HEK293 (cell line): ENCODE data around the gene MAGI2.
A peak's percentile ranks its signal among the peaks of the same experiment; 100 is the strongest.

Source experiments
- CTCF ChIA-PET: fragments of 350-600 bp; formaldehyde crosslinking; extraction: SDS; loops from one replicate; lab custom pipeline; 2021; ENCODE audit warnings: antibody characterized with exemption; lab: Yijun Ruan, JAX
- POLR2A ChIA-PET: fragments of 300-600 bp; formaldehyde crosslinking; extraction: SDS; loops from one replicate; lab custom pipeline; 2020; ENCODE audit warnings: antibody characterized with exemption, inconsistent platforms; lab: Yijun Ruan, JAX
- H3K27ac ChIP-seq: fragments of 200-500 bp; sonication (Bioruptor generic); 2 replicates; pipeline ENCODE4 v1.5.1; 2014; ENCODE audit warnings: low read depth, low read length, control low read depth, inconsistent platforms; ENCODE audit errors: extremely low read depth
- H3K36me3 ChIP-seq, 2 experiments: fragments of 200-500 bp in 1 of 2; sonication (Bioruptor generic) in 1 of 2; 1 replicate in 1 of 2; 2 replicates in 1 of 2; pipeline ENCODE4 v1.5.1; 2014 to 2017; ENCODE audit warnings: inconsistent platforms in 2 of 2, low read length in 2 of 2; ENCODE audit not compliant: control insufficient read depth in 2 of 2, insufficient read depth in 1 of 2
- H3K4me1 ChIP-seq: fragments of 200-500 bp; sonication (Bioruptor generic); 2 replicates; pipeline ENCODE4 v1.5.1; 2014; ENCODE audit warnings: mild to moderate bottlenecking, low read length, inconsistent platforms; ENCODE audit not compliant: control insufficient read depth, insufficient read depth
- H3K4me3 ChIP-seq: 2 replicates; pipeline ENCODE4 v1.5.1; 2011; ENCODE audit warnings: low read depth, mild to moderate bottlenecking, control low read depth, low read length, moderate library complexity
- H3K9me3 ChIP-seq: fragments of 200-500 bp; sonication (Bioruptor generic); 2 replicates; pipeline ENCODE4 v1.5.1; 2014; ENCODE audit warnings: low read depth, low read length, inconsistent platforms; ENCODE audit not compliant: control insufficient read depth, insufficient read depth
- EGR2 ChIP-seq: fragments of 450-650 bp; formaldehyde crosslinking; IDR thresholded peaks from 2 replicates; pipeline ENCODE4 v1.5.1; 2016; ENCODE audit warnings: low read depth, missing biosample characterization, missing genetic modification characterization
- KLF9 ChIP-seq: fragments of 450-650 bp; formaldehyde crosslinking; IDR thresholded peaks from 2 replicates; pipeline ENCODE4 v1.5.1; 2016; ENCODE audit warnings: missing biosample characterization, missing genetic modification characterization, low read depth
- SCRT1 ChIP-seq: fragments of 450-650 bp; formaldehyde crosslinking; IDR thresholded peaks from 2 replicates; pipeline ENCODE4 v1.5.1; 2016; ENCODE audit warnings: missing biosample characterization, missing genetic modification characterization, borderline replicate concordance
- SCRT2 ChIP-seq: fragments of 450-650 bp; formaldehyde crosslinking; IDR thresholded peaks from 2 replicates; pipeline ENCODE4 v1.5.1; 2016; ENCODE audit warnings: missing biosample characterization, missing genetic modification characterization
- ZBTB17 ChIP-seq: fragments of 450-650 bp; formaldehyde crosslinking; IDR thresholded peaks from 2 replicates; pipeline ENCODE4 v1.5.1; 2016; ENCODE audit warnings: missing biosample characterization, missing genetic modification characterization
- ZBTB21 ChIP-seq: fragments of 450-650 bp; formaldehyde crosslinking; IDR thresholded peaks from 2 replicates; pipeline ENCODE4 v1.5.1; 2017; ENCODE audit warnings: missing biosample characterization, missing genetic modification characterization
- ZBTB44 ChIP-seq: fragments of 450-650 bp; IDR thresholded peaks from 2 replicates; pipeline ENCODE4 v1.5.1; 2018; ENCODE audit warnings: missing biosample characterization, mild to moderate bottlenecking, missing genetic modification characterization
- ZNF202 ChIP-seq: fragments of 450-650 bp; formaldehyde crosslinking; IDR thresholded peaks from 2 replicates; pipeline ENCODE4 v1.5.1; 2016; ENCODE audit warnings: missing biosample characterization, missing genetic modification characterization, borderline replicate concordance
- ZNF223 ChIP-seq: fragments of 450-650 bp; formaldehyde crosslinking; IDR thresholded peaks from 2 replicates; pipeline ENCODE4 v1.5.1; 2016; ENCODE audit warnings: missing biosample characterization, missing genetic modification characterization
- ZNF24 ChIP-seq: fragments of 450-650 bp; formaldehyde crosslinking; IDR thresholded peaks from 2 replicates; pipeline ENCODE4 v1.5.1; 2016; ENCODE audit warnings: missing biosample characterization, missing genetic modification characterization
- ZNF274 ChIP-seq, 2 experiments: fragments of 200-500 bp in 1 of 2; fragments of 450-650 bp in 1 of 2; sonication (Bioruptor generic) in 1 of 2; formaldehyde crosslinking in 1 of 2; IDR thresholded peaks; 2 replicates each; pipeline versions ENCODE4 v1.5.1 to v1.6.1; 2014 to 2016; ENCODE audit warnings: borderline replicate concordance in 1 of 2, inconsistent platforms in 1 of 2, low read length in 1 of 2, missing biosample characterization in 1 of 2, missing genetic modification characterization in 1 of 2
- ZNF473 ChIP-seq: fragments of 450-650 bp; formaldehyde crosslinking; IDR thresholded peaks from 2 replicates; pipeline ENCODE4 v1.5.1; 2017; ENCODE audit warnings: missing biosample characterization, missing genetic modification characterization
- ZNF518A ChIP-seq: fragments of 450-650 bp; formaldehyde crosslinking; conservative IDR thresholded peaks from 2 replicates; pipeline ENCODE4 v1.5.1; 2016; ENCODE audit warnings: low read depth, missing biosample characterization, missing genetic modification characterization
- ZNF521 ChIP-seq: fragments of 450-650 bp; formaldehyde crosslinking; IDR thresholded peaks from 2 replicates; pipeline ENCODE4 v1.5.1; 2017; ENCODE audit warnings: missing biosample characterization, mild to moderate bottlenecking, missing genetic modification characterization
- ZNF549 ChIP-seq: fragments of 450-650 bp; IDR thresholded peaks from 2 replicates; pipeline ENCODE4 v1.5.1; 2018; ENCODE audit warnings: missing biosample characterization, missing genetic modification characterization, mild to moderate bottlenecking, inconsistent platforms, moderate library complexity
- ZNF664 ChIP-seq: fragments of 450-650 bp; formaldehyde crosslinking; IDR thresholded peaks from 2 replicates; pipeline ENCODE4 v1.5.1; 2016; ENCODE audit warnings: missing biosample characterization, missing genetic modification characterization
- ZNF704 ChIP-seq: fragments of 450-650 bp; formaldehyde crosslinking; IDR thresholded peaks from 2 replicates; pipeline ENCODE4 v1.5.1; 2016; ENCODE audit warnings: missing biosample characterization, missing genetic modification characterization
- ZNF707 ChIP-seq: fragments of 450-650 bp; formaldehyde crosslinking; IDR thresholded peaks from 2 replicates; pipeline ENCODE4 v1.5.1; 2016; ENCODE audit warnings: missing biosample characterization, missing genetic modification characterization
- ZNF747 ChIP-seq: fragments of 450-650 bp; formaldehyde crosslinking; IDR thresholded peaks from 2 replicates; pipeline ENCODE4 v1.5.1; 2016; ENCODE audit warnings: missing biosample characterization, missing genetic modification characterization
- ZNF777 ChIP-seq: fragments of 450-650 bp; formaldehyde crosslinking; IDR thresholded peaks from 2 replicates; pipeline ENCODE4 v1.5.1; 2017; ENCODE audit warnings: missing biosample characterization, missing genetic modification characterization, borderline replicate concordance
- ZNF830 ChIP-seq: fragments of 450-650 bp; IDR thresholded peaks from 2 replicates; pipeline ENCODE4 v1.5.0; 2018; ENCODE audit warnings: missing biosample characterization, missing genetic modification characterization, low read depth, mild to moderate bottlenecking, moderate library complexity
- ZSCAN23 ChIP-seq: fragments of 450-650 bp; formaldehyde crosslinking; IDR thresholded peaks from 2 replicates; pipeline ENCODE4 v1.5.1; 2016; ENCODE audit warnings: missing biosample characterization, missing genetic modification characterization
- ZSCAN30 ChIP-seq: fragments of 450-650 bp; IDR thresholded peaks from 2 replicates; pipeline ENCODE4 v1.5.1; 2018; ENCODE audit warnings: missing biosample characterization, mild to moderate bottlenecking, missing genetic modification characterization, moderate library complexity

The MAGI2 gene

GRCh38 chr7:77991656-77992055 is 1461.8 kb downstream of the MAGI2 start:
- ChIA-PET CTCF (interaction anchor here (0.8 kb wide), 1 partner anchor 1289 kb away, joined by 3 read pairs; no protein-coding TSS in a partner anchor), POLR2A (no interaction called here)
- TF ChIP-seq ZBTB17 (tag by site-specific recombination) = no peak
- no peak for TF ChIP-seq ZNF777 (tag by site-specific recombination)
- TF ChIP-seq ZSCAN23 (tag by site-specific recombination) = no peak
- no peak for TF ChIP-seq KLF9 (tag by site-specific recombination)
- no peak for TF ChIP-seq ZNF521
- TF ChIP-seq ZNF664 = no peak
- no peak for TF ChIP-seq ZNF202 (tag by site-specific recombination)
- TF ChIP-seq ZNF549 = no peak
- no peak for TF ChIP-seq ZSCAN30 (tag by site-specific recombination)
- no peak for TF ChIP-seq ZBTB44
- Histone ChIP-seq H3K4me3 (no peak overlapping the region), H3K27ac (no peak overlapping the region), H3K36me3 (no peaks in the 10 kb centered on the region), H3K9me3 (no peaks in the 10 kb centered on the region), H3K4me1 (no peaks in the 10 kb centered on the region)

- Histone ChIP-seq H3K27ac (no peak overlapping the region), H3K9me3 (no peaks in the 10 kb centered on the region), H3K4me1 (no peaks in the 10 kb centered on the region), H3K36me3 (no peaks in the 10 kb centered on the region), H3K4me3 (no peak overlapping the region)
- POLR2A ChIA-PET = no interaction called here
- CTCF ChIA-PET = interaction anchor here (0.6 to 1.2 kb wide), 5 partner anchors 14 to 449 kb away, joined by 3 to 4 read pairs (median 3); no protein-coding TSS in a partner anchor
- TF ChIP-seq ZNF747 (no peak), SCRT2 (tag by site-specific recombination) (peak; percentile 37), EGR2 (tag by site-specific recombination) (peak; percentile 29; the same call in 1 of the 2 replicates)
Observed at GRCh38 chr7:77989981-77990566, 1463.4 kb downstream of the MAGI2 start.

GRCh38 chr7:77985974-77986339 is 1467.5 kb downstream of the MAGI2 start:
- H3K9me3 ChIP-seq = no peaks in the 10 kb centered on the region
- H3K4me3 ChIP-seq = no peak overlapping the region
- TF ChIP-seq ZNF223 (no peak), ZNF473 (no peak), ZNF518A (no peak), KLF9 (tag by site-specific recombination) (no peak), ZNF274 (IDR thresholded peaks at IDR 0.05; ENCODE audit: low read length) (no peak), ZNF274 (tag by site-specific recombination; IDR thresholded peaks at IDR 0.05; ENCODE audit: borderline replicate concordance) (no peak), ZNF704 (tag by site-specific recombination) (no peak), SCRT1 (tag by site-specific recombination) (no peak), ZNF830 (tag by site-specific recombination) (no peak), ZBTB21 (tag by site-specific recombination) (no peak), ZNF24 (tag by site-specific recombination) (no peak), ZNF707 (tag by site-specific recombination) (no peak)
- no peak overlapping the region for H3K27ac ChIP-seq
- CTCF ChIA-PET = no interaction called here
- no peaks in the 10 kb centered on the region for H3K36me3 ChIP-seq
- POLR2A ChIA-PET = no interaction called here
- no peaks in the 10 kb centered on the region for H3K4me1 ChIP-seq
